Natural killer cell (primary cell): ENCODE results near the gene ADCY9. TPM values are rescaled to one million over a fixed set of nuclear protein-coding genes. Genes with fewer than 3 reads are reported as not detected.
A peak's percentile ranks its signal among the peaks of the same experiment; 100 is the strongest.

Experiments
- ATAC-seq, 3 donors: fragments of 150-1000 bp in 2 of 3; fragments of 200-7000 bp in 1 of 3; cut with Tn5 transposase; 1 replicate in 1 of 3; 2 replicates in 2 of 3; pipeline ENCODE4 v1.10.0; 2021; ENCODE audit warnings: mild to moderate bottlenecking in 2 of 3, moderate library complexity in 2 of 3
- DNase-seq, 2 donors: peaks; one replicate each; pipeline versions ENCODE4 v3.0.0 to v3.0.0-alpha.2; 2013 to 2021; ENCODE audit warnings: mixed read lengths in 1 of 2
- H3K27ac ChIP-seq: one replicate; pipeline ENCODE4 v1.5.1; 2013; ENCODE audit warnings: mild to moderate bottlenecking, low read length
- H3K27me3 ChIP-seq: one replicate; pipeline ENCODE4 v1.6.1; 2013; ENCODE audit warnings: low read length; ENCODE audit not compliant: control insufficient read depth, insufficient read depth
- H3K36me3 ChIP-seq: one replicate; pipeline ENCODE4 v1.6.1; 2013; ENCODE audit warnings: low read length; ENCODE audit not compliant: control insufficient read depth, insufficient read depth
- H3K4me1 ChIP-seq: one replicate; pipeline ENCODE4 v1.6.1; 2013; ENCODE audit warnings: low read length; ENCODE audit not compliant: control insufficient read depth, insufficient read depth
- H3K4me3 ChIP-seq: one replicate; pipeline ENCODE4 v1.5.1; 2013; ENCODE audit warnings: low read length
- H3K9me3 ChIP-seq: one replicate; pipeline ENCODE4 v1.6.1; 2013; ENCODE audit warnings: low read length; ENCODE audit not compliant: control insufficient read depth, insufficient read depth
- H3K27ac Mint-ChIP-seq, 2 donors: one replicate each; pipeline ENCODE4 v1.8.0; 2022; ENCODE audit warnings: mild to moderate bottlenecking in 2 of 2, mixed read lengths in 2 of 2, moderate library complexity in 1 of 2
- H3K27me3 Mint-ChIP-seq, 2 donors: one replicate each; pipeline ENCODE4 v1.8.0; 2022; ENCODE audit warnings: low read depth in 2 of 2, mixed read lengths in 2 of 2
- H3K36me3 Mint-ChIP-seq: one replicate; pipeline ENCODE4 v1.8.0; 2022; ENCODE audit warnings: mixed read lengths
- H3K4me1 Mint-ChIP-seq, 2 donors: one replicate each; pipeline ENCODE4 v1.8.0; 2022; ENCODE audit warnings: mixed read lengths in 2 of 2
- H3K4me3 Mint-ChIP-seq: one replicate; pipeline ENCODE4 v1.8.0; 2022; ENCODE audit warnings: mild to moderate bottlenecking, moderate library complexity, mixed read lengths
- H3K9me3 Mint-ChIP-seq, 2 donors: one replicate each; pipeline ENCODE4 v1.8.0; 2022; ENCODE audit warnings: mixed read lengths in 2 of 2
- WGBS: methylation state at CpG from one replicate; pipeline ENCODE4 v1.1.7; 2013; ENCODE audit warnings: missing lambda C conversion rate; ENCODE audit not compliant: insufficient coverage; 5-methylcytosine and 5-hydroxymethylcytosine counted together
- intact Hi-C: fragments of 100-400 bp; cut with micrococcal nuclease; formaldehyde crosslinking; loops from one replicate; pipeline ENCODE4 v1.14.2; 2022
- total RNA-seq, 4 donors: library from RNA; stranded (reverse); fragments of 120-200 nt in 1 of 4; gene quantifications; one replicate each; pipeline versions ENCODE4 v1.2.3 to v1.2.4, GENCODE V29; 2013 to 2022
- TF ChIP-seq, protein P1 (sequence below): fragments of 200-600 bp; IDR thresholded peaks from one replicate; pipeline ENCODE4 v1.8.0; 2022; ENCODE audit warnings: antibody characterized with exemption

ADCY9 gene
- total RNA-seq, 3 donors from 2014 or later (not counting 1 experiment from before 2014, with no cell fraction given) = 28.0 to 52.4 (median 38.3) TPM

DNA sequence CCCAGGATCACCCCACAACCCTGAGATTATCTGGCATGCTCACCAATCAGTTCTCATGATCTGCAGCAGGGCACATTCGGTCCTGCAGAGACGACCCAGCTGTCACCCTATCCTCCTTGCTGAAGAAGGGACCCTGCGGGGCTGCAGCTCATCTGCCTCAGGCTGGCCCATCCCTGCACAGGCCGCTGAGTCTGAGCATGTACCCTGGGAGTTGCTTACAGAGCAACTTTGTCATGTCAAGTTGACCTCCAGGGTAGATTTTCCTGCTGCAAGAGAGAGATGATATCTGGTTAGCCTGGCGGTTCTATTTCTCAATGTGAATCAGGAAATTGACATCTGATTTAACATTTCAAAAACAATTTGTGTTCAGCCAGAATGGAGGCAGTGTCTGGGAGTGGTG, 36.0 kb upstream of the ADCY9 start:
- Histone ChIP-seq H3K36me3 (no peaks in the 10 kb centered on the region), H3K4me1 (no peaks in the 10 kb centered on the region), H3K27ac (no peak overlapping the region), H3K4me3 (no peak overlapping the region), H3K27me3 (no peaks in the 10 kb centered on the region), H3K9me3 (no peaks in the 10 kb centered on the region)
- H3K9me3 Mint-ChIP-seq = no peaks in the 10 kb centered on the region
- WGBS = 83% methylated on average over 5 of the region's 5 CpGs
- H3K27me3 Mint-ChIP-seq = peaks cover 0 to under 1% of the 10 kb centered on the region in 2 donors
- H3K4me3 Mint-ChIP-seq = no peak overlapping the region
- ATAC-seq (no peak), DNase-seq (no peak)
- H3K4me1 Mint-ChIP-seq = no peaks in the 10 kb centered on the region
- TF ChIP-seq, protein P1, sequence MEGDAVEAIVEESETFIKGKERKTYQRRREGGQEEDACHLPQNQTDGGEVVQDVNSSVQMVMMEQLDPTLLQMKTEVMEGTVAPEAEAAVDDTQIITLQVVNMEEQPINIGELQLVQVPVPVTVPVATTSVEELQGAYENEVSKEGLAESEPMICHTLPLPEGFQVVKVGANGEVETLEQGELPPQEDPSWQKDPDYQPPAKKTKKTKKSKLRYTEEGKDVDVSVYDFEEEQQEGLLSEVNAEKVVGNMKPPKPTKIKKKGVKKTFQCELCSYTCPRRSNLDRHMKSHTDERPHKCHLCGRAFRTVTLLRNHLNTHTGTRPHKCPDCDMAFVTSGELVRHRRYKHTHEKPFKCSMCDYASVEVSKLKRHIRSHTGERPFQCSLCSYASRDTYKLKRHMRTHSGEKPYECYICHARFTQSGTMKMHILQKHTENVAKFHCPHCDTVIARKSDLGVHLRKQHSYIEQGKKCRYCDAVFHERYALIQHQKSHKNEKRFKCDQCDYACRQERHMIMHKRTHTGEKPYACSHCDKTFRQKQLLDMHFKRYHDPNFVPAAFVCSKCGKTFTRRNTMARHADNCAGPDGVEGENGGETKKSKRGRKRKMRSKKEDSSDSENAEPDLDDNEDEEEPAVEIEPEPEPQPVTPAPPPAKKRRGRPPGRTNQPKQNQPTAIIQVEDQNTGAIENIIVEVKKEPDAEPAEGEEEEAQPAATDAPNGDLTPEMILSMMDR = no peak
- no peaks in the 10 kb centered on the region for H3K36me3 Mint-ChIP-seq
- intact Hi-C loops = no loop called here
- no peak overlapping the region for H3K27ac Mint-ChIP-seq

DNA sequence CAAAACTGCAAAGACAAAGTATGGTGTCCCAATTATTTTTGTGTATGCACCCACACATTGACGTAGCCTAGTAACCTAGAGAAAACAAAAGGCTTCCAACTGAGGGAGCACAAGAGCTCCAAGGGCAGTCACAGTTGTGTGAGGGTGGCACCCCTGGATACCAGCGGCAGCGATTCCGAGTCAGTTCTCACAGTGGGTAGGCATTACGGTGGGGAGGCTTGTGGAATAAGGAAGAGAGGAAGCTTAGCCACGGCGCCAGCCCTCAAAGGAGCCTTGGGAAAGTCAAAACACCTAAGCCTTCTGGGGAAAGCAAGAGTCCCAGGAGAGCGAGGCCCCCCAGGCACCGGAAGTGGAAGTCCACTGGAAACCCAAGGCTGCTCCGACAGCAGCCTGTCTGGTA, 31.0 kb upstream of the ADCY9 start:
- H3K27me3 ChIP-seq = no peaks in the 10 kb centered on the region
- intact Hi-C loops = no loop called here

DNA sequence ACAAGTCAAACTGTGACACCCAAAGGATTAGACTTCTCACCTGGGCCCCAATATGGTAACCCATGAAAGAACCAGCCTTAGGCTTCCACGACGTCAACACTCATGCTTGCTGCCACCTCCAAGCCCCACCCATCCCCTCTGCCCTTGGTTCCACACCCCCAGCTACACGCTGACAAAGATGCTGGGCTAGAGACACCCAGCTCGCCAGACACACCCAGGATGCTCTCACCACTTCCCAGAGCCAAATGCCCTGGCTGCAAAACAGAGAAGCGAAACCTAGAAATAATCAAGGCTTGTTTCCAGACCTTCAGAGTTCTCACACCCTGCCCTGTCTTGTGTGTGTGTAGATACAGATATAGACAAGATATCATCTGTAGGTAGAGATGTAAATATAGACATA, 26.0 kb upstream of the ADCY9 start:
- TF ChIP-seq, protein P1 = no peak
- no peaks in the 10 kb centered on the region for H3K9me3 ChIP-seq
- peaks cover 6% of the 10 kb centered on the region for H3K4me1 ChIP-seq
- H3K36me3 ChIP-seq = no peaks in the 10 kb centered on the region
- no peaks in the 10 kb centered on the region for H3K9me3 Mint-ChIP-seq
- H3K27me3 Mint-ChIP-seq = peaks cover 0 to 4% of the 10 kb centered on the region in 2 donors
- ATAC-seq = peak; percentile 80 to 92 (median 88)
- H3K27me3 ChIP-seq = no peaks in the 10 kb centered on the region
- peaks cover 0 to 5% of the 10 kb centered on the region in 2 donors for H3K4me1 Mint-ChIP-seq
- DNase-seq = peak in 1 of 2 donors; percentile 72
- no peak overlapping the region for H3K4me3 Mint-ChIP-seq
- H3K27ac Mint-ChIP-seq = peak overlapping the region in 1 of 2 donors; percentile 13
- intact Hi-C loops = no loop called here
- no peak overlapping the region for H3K27ac ChIP-seq
- no peaks in the 10 kb centered on the region for H3K36me3 Mint-ChIP-seq
- H3K4me3 ChIP-seq = no peak overlapping the region
- 31% methylated on average over 5 of the region's 5 CpGs for WGBS

More for the DNA sequence above, 31.0 kb upstream of the ADCY9 start:
- peaks cover 4% of the 10 kb centered on the region for H3K4me1 ChIP-seq
- H3K9me3 ChIP-seq = no peaks in the 10 kb centered on the region
- 92% methylated on average over 10 of the region's 10 CpGs for WGBS
- H3K27ac ChIP-seq = no peak overlapping the region
- H3K9me3 Mint-ChIP-seq = no peaks in the 10 kb centered on the region
- TF ChIP-seq, protein P1 = no peak
- no peak for ATAC-seq
- H3K4me3 Mint-ChIP-seq = no peak overlapping the region
- H3K27me3 Mint-ChIP-seq = peaks cover 0 to 2% of the 10 kb centered on the region in 2 donors
- no peaks in the 10 kb centered on the region for H3K36me3 ChIP-seq
- no peaks in the 10 kb centered on the region for H3K36me3 Mint-ChIP-seq
- peaks cover 0 to 4% of the 10 kb centered on the region in 2 donors for H3K4me1 Mint-ChIP-seq
- no peak overlapping the region for H3K4me3 ChIP-seq
- H3K27ac Mint-ChIP-seq = no peak overlapping the region
- DNase-seq = no peak

DNA sequence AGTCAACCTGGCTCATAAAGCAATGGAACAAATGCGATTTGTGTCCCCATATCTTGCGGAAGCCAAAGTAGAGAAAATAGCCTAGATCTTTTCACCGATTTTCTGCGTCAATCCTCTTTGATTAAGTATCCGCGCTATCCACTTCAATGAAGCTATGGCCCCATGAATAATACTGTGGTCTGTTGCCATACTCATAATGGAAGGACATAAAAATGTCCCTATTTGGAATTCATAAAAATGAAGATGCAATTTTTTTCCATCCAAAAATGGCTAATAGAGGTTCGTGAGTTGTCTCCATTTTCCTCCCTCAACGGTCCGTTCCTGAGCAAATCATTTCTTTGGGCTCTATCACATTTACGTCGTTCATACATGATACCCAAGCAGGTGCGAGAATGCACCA, 25.4 kb upstream of the ADCY9 start:
- no peak overlapping the region for H3K4me3 Mint-ChIP-seq
- no peaks in the 10 kb centered on the region for H3K9me3 ChIP-seq
- peaks cover 0 to 3% of the 10 kb centered on the region in 2 donors for H3K27me3 Mint-ChIP-seq
- ATAC-seq = no peak
- H3K36me3 ChIP-seq = no peaks in the 10 kb centered on the region
- no peak overlapping the region for H3K27ac Mint-ChIP-seq
- no peaks in the 10 kb centered on the region for H3K36me3 Mint-ChIP-seq
- no peak for DNase-seq
- WGBS = 97% methylated on average over 12 of the region's 12 CpGs
- peaks cover 0 to 5% of the 10 kb centered on the region in 2 donors for H3K4me1 Mint-ChIP-seq
- H3K27ac ChIP-seq = no peak overlapping the region
- no peak overlapping the region for H3K4me3 ChIP-seq
- no peaks in the 10 kb centered on the region for H3K27me3 ChIP-seq
- peaks cover 6% of the 10 kb centered on the region for H3K4me1 ChIP-seq
- TF ChIP-seq, protein P1 = no peak
- intact Hi-C loops = no loop called here
- H3K9me3 Mint-ChIP-seq = no peaks in the 10 kb centered on the region
